ENCODE results near the gene CFDP1.

GRCh38 chr16:75266738-75267630, 166.3 kb downstream of the CFDP1 start:
- TF ChIP-seq CTCF (conservative IDR thresholded peaks at IDR 0.05; ENCODE audit: low read depth, low read length) (no peak), EZH2phosphoT487 (IDR thresholded peaks at IDR 0.05; ENCODE audit: borderline replicate concordance, low read length) (no peak)

Data from PC-3 (cell line).